ENCODE results near the gene ARMH1. TPM values are rescaled to one million over a fixed set of nuclear protein-coding genes. Genes with fewer than 3 reads are reported as not detected.

The ARMH1 gene
- total RNA-seq, 8 experiments from 2014 or later = 3.4 to 20.8 (median 6.0) TPM

DNA sequence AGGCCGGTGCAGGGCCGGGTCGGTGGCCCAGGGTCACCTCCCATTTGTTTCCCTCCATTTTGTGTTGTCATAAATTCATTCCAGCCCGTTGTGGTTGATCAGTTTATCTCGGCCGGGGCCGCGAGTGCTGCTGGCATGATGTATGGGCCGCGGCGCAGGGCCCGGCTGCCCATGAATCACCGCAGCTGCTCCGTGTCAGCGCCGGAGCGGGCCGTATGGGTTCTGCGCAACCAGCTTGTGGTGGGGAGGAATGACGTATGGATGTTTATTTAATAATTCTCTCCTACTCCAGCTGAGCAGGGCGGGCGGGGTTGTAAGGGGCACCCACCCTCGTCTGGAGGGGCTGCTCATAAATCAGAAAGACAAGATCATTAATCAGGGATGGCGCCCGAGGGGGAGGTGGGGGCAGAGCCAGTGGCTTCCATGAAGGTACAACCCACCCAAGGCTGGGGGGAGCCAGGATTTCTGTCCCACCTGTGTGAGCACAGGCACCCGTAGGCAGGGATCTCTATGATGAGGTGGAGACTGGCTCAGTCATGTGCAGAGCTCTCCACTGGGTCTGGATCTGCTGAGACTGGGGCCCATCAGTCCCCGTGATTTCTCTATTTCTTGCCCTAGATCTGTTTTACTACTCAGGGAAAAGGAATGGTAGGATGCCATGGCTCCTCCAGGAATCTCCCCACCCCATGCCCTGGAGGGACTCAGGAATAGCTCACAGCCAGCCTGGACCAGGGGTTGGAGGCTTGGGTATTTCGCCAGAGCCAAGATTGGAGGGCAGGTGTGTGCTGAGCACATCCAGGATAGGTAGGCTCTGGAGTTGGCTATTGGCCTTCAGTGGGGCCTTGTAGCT, 28.0 kb upstream of the ARMH1 start:
- ATAC-seq (replicated peaks in 6 of 8) = peak in 5 of 8 experiments; percentile 78 to 90 (median 87)
- 55 to 92% (median 80%) methylated on average over 2 to 20 of the region's 28 CpGs; no CpG with 5 or more reads in 4 of the 10 experiments for WGBS, 10 experiments
- in situ Hi-C loops (cut with MboI; ENCODE audit: low pct_unique_long_range_greater_than_20kb in 2 of 9, low sequenced_read_pairs in 9 of 9, unreplicated experiment in 9 of 9) = loop anchor here in 4 of 9 experiments (5.0 to 25.0 kb wide), 3 partner anchors 234 to 434 kb away; partner anchors contain the start of genes RNF220 (in 4 of the 4) and DMAP1 (in 1 of the 4)
- Histone ChIP-seq H3K4me3 (no peak overlapping the region), H3K27ac (peak overlapping the region; percentile 16 to 32), H3K4me1 (replicated peaks in 1 of 2) (peaks cover 55 to 69% of the 10 kb centered on the region in 2 donors)

DNA sequence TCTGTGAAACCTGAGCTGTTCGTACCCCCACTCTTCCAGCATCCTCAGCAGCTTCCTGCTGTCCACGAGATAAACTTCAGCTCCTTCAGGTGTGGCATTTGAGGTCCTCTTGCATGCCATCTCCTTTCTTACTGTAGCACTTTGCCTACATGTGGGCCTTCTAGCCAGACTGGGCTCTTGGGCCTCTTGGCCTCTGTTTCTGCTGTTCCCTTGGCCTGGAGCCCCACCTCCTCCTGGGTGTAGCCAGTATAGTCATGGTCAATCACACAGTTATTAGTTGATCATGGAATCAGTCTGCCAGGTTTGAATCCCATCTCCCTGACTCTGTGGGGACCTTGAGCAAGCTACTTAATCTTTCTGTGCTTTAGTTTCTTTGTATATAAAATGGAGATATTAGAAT, 26.6 kb upstream of the ARMH1 start:
- Histone ChIP-seq H3K4me1 (replicated peaks in 1 of 2) (peaks cover 56 to 76% of the 10 kb centered on the region in 2 donors), H3K27ac (no peak overlapping the region), H3K4me3 (no peak overlapping the region)
- 83 to 100% (median 95%) methylated on average over 1 to 2 of the region's 2 CpGs; no CpG with 5 or more reads in 4 of the 10 experiments for WGBS, 10 experiments
- in situ Hi-C loops (cut with MboI; ENCODE audit: low pct_unique_long_range_greater_than_20kb in 2 of 9, low sequenced_read_pairs in 9 of 9, unreplicated experiment in 9 of 9) = loop anchor here in 4 of 9 experiments (5.0 to 25.0 kb wide), 3 partner anchors 236 to 436 kb away; partner anchors contain the start of genes RNF220 (in 4 of the 4) and DMAP1 (in 1 of the 4)
- ATAC-seq (replicated peaks in 6 of 8) = peak in 2 of 8 experiments; percentile 5 to 16

DNA sequence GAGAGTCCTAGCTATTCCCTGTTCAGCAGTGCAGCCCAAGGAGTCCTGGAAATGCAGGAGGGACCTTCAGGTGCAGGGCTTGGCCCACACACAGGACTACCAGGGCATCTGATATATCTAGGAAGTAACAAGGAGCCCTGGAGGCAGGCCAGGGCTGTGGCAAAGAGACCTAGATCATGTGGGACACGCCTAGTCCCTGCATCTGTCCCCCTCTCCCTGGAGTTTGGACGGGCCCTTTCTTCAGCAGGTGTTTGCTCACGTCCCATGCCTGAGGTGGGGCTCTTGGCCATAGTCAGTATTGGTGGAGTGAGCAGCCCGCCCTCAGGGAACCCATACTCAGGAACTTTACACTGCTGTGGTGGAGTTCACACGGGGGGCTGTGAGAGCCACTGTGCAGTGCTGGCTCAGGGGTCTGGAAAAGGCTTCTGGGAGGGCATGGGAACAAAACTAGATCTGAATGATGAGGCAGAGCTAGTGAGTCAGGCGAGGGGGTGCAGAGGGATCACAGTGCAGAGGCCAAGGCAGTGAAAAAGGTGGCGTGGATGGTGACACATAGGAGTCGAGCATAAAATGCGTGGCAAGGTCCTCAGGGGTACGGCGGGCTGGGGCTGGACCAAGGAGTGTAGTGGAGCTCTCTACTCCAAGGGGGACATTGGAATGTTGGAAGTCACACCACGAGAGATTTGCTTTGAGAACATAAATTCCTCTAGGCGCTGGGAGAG, 25.8 kb upstream of the ARMH1 start:
- Histone ChIP-seq H3K27ac (no peak overlapping the region), H3K4me1 (replicated peaks in 1 of 2) (peaks cover 55 to 73% of the 10 kb centered on the region in 2 donors), H3K4me3 (no peak overlapping the region)
- in situ Hi-C loops (cut with MboI; ENCODE audit: low pct_unique_long_range_greater_than_20kb in 2 of 9, low sequenced_read_pairs in 9 of 9, unreplicated experiment in 9 of 9) = loop anchor here in 4 of 9 experiments (5.0 to 25.0 kb wide), 3 partner anchors 236 to 436 kb away; partner anchors contain the start of genes RNF220 (in 4 of the 4) and DMAP1 (in 1 of the 4)
- ATAC-seq (replicated peaks in 6 of 8) = no peak
- WGBS, 10 experiments = 77 to 100% (median 94%) methylated on average over 1 to 13 of the region's 13 CpGs; no CpG with 5 or more reads in 2 of the 10 experiments

DNA sequence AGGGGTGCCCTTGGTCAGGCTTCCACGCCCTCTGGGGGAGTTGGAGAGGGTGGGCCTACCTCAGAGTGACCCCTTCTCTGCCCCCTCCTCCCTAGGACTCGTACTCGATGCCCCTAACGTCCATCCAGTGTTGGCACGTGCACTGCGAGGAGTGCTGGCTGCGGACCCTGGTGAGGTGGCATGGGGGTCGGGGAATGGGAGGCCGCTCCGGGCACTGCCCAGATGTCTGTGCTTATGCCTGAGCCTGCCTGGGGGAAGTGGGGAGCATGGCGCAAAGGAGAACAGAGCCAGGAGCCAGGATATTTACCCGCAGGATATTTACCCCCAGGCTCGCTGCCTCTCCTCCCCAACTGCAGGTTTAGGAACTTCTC, 24.7 kb upstream of the ARMH1 start:
- WGBS, 10 experiments = 100% methylated on average over 1 to 3 of the region's 13 CpGs; no CpG with 5 or more reads in 8 of the 10 experiments
- H3K4me1 ChIP-seq (replicated peaks in 1 of 2) = peaks cover 44 to 62% of the 10 kb centered on the region in 2 donors
- no peak overlapping the region for H3K4me3 ChIP-seq
- in situ Hi-C loops (cut with MboI; ENCODE audit: low pct_unique_long_range_greater_than_20kb in 2 of 9, low sequenced_read_pairs in 9 of 9, unreplicated experiment in 9 of 9) = loop anchor here in 5 of 9 experiments (5.0 to 25.0 kb wide), 6 partner anchors 237 to 637 kb away; partner anchors contain the start of genes RNF220 (in 4 of the 5) and DMAP1 (in 2 of the 5)
- ATAC-seq (replicated peaks in 6 of 8) = no peak
- peak overlapping the region; percentile 51 to 85 for H3K27ac ChIP-seq

DNA sequence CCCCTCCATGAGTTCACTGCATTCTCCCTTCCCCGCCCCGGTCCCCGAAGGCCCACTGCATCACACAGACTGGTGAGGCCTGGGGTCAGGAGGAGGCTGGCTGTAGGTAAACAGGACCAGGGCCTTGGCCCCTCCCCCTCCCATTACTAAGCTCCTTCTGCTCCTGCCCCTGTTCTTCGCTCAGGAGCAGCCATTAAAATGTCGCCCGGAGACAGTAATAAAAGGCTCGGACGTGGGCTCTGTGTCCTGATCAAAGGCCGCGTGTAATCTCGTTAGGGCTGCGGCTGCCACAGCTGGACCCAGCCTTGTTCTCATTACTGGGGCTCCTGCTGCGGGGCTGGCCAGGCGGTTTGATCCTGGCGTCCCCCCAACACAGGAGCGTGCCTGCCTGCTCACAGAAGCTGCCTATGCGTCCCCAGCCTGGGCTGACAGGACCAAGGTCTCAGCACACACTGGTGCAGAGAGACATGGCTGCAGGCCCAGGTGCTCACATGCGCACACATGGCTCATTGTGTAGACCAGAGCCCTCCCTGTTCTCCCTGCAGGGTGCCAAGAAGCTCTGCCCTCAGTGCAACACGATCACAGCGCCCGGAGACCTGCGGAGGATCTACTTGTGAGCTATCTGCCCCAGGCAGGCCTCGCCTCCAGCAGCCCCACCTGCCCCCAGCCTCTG, 24.2 kb upstream of the ARMH1 start:
- H3K4me1 ChIP-seq (replicated peaks in 1 of 2) = peaks cover 38 to 57% of the 10 kb centered on the region in 2 donors
- H3K4me3 ChIP-seq = no peak overlapping the region
- H3K27ac ChIP-seq = peak overlapping the region; percentile 51 to 85
- in situ Hi-C loops (cut with MboI; ENCODE audit: low pct_unique_long_range_greater_than_20kb in 2 of 9, low sequenced_read_pairs in 9 of 9, unreplicated experiment in 9 of 9) = loop anchor here in 4 of 9 experiments (10.0 to 25.0 kb wide), 3 partner anchors 425 to 638 kb away; partner anchors contain the start of gene DMAP1 (in 1 of the 4)
- 19 to 85% (median 72%) methylated on average over 5 to 11 of the region's 23 CpGs; no CpG with 5 or more reads in 4 of the 10 experiments for WGBS, 10 experiments
- peak in 3 of 8 experiments; percentile 2 to 25 (median 3) for ATAC-seq (replicated peaks in 6 of 8)

DNA sequence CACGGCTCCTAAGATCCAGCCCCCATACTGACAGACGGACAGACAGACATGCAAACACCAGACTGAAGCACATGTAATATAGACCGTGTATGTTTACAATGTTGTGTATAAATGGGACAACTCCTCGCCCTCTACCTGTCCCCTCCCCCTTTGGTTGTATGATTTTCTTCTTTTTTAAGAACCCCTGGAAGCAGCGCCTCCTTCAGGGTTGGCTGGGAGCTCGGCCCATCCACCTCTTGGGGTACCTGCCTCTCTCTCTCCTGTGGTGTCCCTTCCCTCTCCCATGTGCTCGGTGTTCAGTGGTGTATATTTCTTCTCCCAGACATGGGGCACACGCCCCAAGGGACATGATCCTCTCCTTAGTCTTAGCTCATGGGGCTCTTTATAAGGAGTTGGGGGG, 23.4 kb upstream of the ARMH1 start:
- in situ Hi-C loops (cut with MboI; ENCODE audit: low pct_unique_long_range_greater_than_20kb in 2 of 9, low sequenced_read_pairs in 9 of 9, unreplicated experiment in 9 of 9) = loop anchor here in 4 of 9 experiments (10.0 to 25.0 kb wide), 3 partner anchors 426 to 639 kb away; partner anchors contain the start of gene DMAP1 (in 1 of the 4)
- ATAC-seq (replicated peaks in 6 of 8) = no peak
- Histone ChIP-seq H3K4me1 (replicated peaks in 1 of 2) (peaks cover 31 to 50% of the 10 kb centered on the region in 2 donors), H3K27ac (peak overlapping the region in 1 of 2 donors; percentile 85), H3K4me3 (no peak overlapping the region)
- WGBS, 10 experiments = 50 to 100% (median 98%) methylated on average over 1 to 5 of the region's 8 CpGs; no CpG with 5 or more reads in 4 of the 10 experiments

DNA sequence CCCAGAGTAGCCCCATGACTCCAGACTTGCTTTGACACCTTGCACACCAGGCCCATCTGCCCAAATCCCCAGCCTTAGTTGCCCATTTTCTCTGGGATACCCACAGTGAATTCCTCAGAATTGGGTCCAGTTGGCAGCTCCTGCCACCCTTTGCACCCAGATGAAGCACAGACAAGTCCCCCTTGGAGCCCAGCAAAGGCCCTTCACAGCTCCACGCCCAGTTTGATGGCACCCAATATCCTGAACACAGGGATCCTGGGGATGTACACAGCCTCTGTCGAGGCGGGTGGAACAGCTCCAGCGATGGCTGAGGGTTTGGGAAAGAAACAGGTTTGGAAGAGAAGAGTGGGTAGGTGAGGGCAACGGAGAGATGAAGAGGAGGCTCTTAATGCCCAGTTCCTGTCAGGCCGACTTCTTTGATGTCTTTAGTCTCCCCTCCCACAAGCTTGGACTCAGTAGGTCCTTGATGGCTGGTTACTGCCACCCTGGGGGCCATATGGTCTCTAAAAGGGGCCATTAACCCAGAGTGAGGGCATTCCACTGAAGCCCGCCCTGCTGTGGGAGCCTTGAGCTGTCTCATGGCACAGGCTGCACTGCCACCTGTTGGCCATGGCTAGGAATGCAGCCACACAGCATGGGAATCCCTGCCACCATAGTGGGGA, 21.9 kb upstream of the ARMH1 start:
- WGBS, 10 experiments = 0 to 86% (median 57%) methylated on average over 1 to 6 of the region's 7 CpGs; no CpG with 5 or more reads in 5 of the 10 experiments
- in situ Hi-C loops (cut with MboI; ENCODE audit: low pct_unique_long_range_greater_than_20kb in 2 of 9, low sequenced_read_pairs in 9 of 9, unreplicated experiment in 9 of 9) = loop anchor here in 4 of 9 experiments (10.0 to 25.0 kb wide), 3 partner anchors 428 to 640 kb away; partner anchors contain the start of gene DMAP1 (in 1 of the 4)
- no peak overlapping the region for H3K27ac ChIP-seq
- no peak overlapping the region for H3K4me3 ChIP-seq
- ATAC-seq (replicated peaks in 6 of 8) = peak; percentile 75 to 93 (median 86)
- peaks cover 20 to 37% of the 10 kb centered on the region in 2 donors for H3K4me1 ChIP-seq (replicated peaks in 1 of 2)

DNA sequence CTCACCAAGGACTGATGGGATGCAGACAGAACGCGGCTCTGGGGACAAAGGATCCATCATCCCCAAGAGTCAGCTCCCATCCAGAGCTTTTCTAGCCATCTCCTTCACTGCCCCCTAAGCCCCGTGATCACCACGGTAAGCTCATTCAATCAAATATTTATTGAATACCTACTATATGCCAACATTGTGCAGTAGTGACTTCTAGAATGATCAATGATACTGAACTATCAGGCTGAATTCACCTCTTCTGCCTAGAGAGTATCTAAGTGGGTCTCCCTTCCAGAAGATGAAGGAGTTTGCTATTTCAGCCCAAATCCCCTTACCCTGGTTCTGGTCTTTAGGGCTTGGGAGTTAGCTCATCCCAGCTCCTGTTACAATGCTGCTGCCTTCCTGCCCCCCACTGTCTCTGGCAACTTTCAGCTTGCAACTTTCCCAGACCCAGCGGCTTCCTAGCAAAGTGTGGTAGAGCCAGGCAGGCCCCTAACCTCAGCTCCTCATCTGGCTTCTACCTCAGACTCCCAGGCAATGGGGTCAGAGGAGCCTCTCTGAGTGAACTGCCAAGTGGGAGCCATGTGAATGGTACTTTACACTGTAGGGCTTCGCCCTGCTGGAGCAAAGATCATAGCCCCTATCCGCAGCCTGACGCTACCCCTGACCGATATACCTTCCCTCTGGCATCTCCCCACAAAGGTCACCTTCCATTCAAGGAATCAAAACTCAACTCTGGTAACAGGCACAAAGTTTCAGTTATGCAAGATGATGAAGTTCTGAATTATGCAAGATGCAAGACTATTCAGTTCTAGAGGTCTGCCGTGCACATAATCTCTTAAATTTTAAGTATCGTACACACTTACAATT, 21.2 kb upstream of the ARMH1 start:
- no peak overlapping the region for H3K4me3 ChIP-seq
- WGBS, 10 experiments = 45 to 81% (median 65%) methylated on average over 2 to 11 of the region's 11 CpGs; no CpG with 5 or more reads in 1 of the 10 experiments
- no peak overlapping the region for H3K27ac ChIP-seq
- ATAC-seq (replicated peaks in 6 of 8) = peak in 1 of 8 experiments; percentile 5
- in situ Hi-C loops (cut with MboI; ENCODE audit: low pct_unique_long_range_greater_than_20kb in 2 of 9, low sequenced_read_pairs in 9 of 9, unreplicated experiment in 9 of 9) = loop anchor here in 4 of 9 experiments (10.0 to 25.0 kb wide), 3 partner anchors 429 to 641 kb away; partner anchors contain the start of gene DMAP1 (in 1 of the 4)
- peaks cover 20 to 37% of the 10 kb centered on the region in 2 donors for H3K4me1 ChIP-seq (replicated peaks in 1 of 2)

DNA sequence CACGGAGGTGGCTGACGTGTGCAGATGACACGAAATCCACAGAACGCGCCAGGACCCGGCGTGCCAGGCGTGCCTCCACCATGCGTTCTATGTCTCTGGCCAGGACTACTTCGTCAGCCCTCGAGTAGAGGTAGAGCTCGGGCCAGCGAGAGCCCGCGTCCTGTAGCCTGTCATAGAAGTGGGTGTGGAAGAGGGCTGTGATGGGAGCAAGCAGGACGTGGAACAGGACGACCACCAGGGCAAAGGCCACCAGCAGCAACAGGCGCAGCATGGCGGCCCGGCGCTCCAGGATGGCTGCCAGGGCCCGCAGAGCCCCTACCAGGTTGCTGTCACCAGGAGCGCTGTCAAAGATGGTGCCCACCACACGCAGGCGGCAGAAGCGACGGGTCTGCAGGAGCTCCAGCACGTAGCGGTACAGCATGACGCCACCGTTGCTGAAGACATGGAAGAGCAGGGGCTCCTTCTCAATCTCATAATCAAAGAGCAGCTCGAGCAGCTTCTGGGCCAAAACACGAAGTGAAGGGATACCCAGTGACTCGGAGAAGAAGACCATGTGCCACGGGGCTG, 19.8 kb upstream of the ARMH1 start:
- 40 to 98% (median 93%) methylated on average over 1 to 13 of the region's 35 CpGs; no CpG with 5 or more reads in 3 of the 10 experiments for WGBS, 10 experiments
- ATAC-seq (replicated peaks in 6 of 8) = no peak
- Histone ChIP-seq H3K4me3 (no peak overlapping the region), H3K27ac (no peak overlapping the region), H3K4me1 (replicated peaks in 1 of 2) (peaks cover 17 to 31% of the 10 kb centered on the region in 2 donors)
- in situ Hi-C loops (cut with MboI; ENCODE audit: low pct_unique_long_range_greater_than_20kb in 2 of 9, low sequenced_read_pairs in 9 of 9, unreplicated experiment in 9 of 9) = loop anchor here in 4 of 9 experiments (10.0 to 25.0 kb wide), 3 partner anchors 430 to 642 kb away; partner anchors contain the start of gene DMAP1 (in 1 of the 4)

DNA sequence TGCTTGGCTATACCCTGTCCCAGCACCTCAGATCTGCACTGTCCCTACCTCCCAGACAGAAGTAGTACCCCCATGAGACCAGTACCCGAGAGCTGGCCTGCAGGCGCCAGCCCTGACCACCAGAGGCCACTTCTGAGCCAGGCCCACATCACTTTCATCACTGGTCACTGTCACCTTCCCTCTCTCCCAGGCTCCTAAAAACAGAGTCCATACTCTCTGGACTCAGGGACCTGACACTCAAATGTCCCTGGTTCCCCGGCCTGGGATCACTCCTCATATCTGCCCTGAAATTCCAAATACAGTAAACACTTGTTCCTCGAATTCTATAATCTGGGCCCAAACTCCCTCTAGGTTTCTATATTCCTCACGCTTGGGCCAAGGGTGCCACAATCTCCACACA, 18.9 kb upstream of the ARMH1 start:
- no peak overlapping the region for H3K27ac ChIP-seq
- peak in 7 of 8 experiments; percentile 23 to 62 (median 25) for ATAC-seq (replicated peaks in 6 of 8)
- in situ Hi-C loops (cut with MboI; ENCODE audit: low pct_unique_long_range_greater_than_20kb in 2 of 9, low sequenced_read_pairs in 9 of 9, unreplicated experiment in 9 of 9) = loop anchor here in 4 of 9 experiments (10.0 to 25.0 kb wide), 3 partner anchors 431 to 643 kb away; partner anchors contain the start of gene DMAP1 (in 1 of the 4)
- H3K4me3 ChIP-seq = no peak overlapping the region
- peaks cover 8 to 22% of the 10 kb centered on the region in 2 donors for H3K4me1 ChIP-seq (replicated peaks in 1 of 2)
- 0 to 100% (median 73%) methylated on average over 1 to 5 of the region's 5 CpGs; no CpG with 5 or more reads in 1 of the 10 experiments for WGBS, 10 experiments
